ENCODE measurements around the gene CLRN2.
"Not testable (repeated sequence)": the region's sequence is repeated elsewhere in the genome, so short reads cannot be mapped to it uniquely, and the experiment has no call there.

The CLRN2 gene

DNA sequence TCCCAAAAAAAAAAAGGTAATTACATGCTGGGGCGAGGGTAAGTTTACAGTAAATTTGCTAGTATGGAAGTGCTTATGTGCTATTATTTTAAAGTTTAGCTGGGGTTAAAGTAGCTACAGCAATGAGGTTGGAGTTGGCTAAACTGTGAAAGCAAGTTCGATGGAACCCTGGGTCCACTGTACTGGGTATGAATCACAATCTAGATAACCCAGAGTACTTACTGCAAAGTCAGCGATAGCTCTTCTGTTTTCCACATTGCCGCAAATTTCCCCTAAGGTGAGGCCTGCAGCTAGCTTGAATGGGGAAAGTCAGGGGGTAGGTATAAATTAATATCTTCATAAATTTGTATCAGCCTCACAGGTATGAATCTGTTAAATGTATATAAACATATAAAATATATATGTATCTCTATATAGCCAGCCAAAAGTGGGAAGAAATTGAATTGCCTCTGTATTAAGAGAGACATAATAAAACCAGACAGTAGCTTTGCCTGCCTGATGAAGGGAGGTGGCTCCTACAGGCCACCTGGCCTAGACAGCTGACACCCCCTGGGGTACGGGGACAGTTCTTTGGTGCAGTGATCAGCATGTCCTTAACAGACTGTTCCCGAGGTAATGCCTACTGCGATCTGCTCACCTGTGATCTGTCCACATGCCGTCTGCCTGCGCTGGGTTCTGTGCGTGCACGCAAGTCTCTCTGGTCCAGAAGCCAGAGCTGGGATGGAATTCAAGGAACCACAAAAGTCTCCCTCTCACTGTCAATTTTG is 30.6 kb downstream of the CLRN2 start:
- DNase-seq (ENCODE audit: low read depth in 2 of 2): no peak

- no peak for DNase-seq (ENCODE audit: low read depth in 2 of 2)
These were observed 31.3 kb downstream of the CLRN2 start for GRCh38 chr4:17546222-17546621.

DNA sequence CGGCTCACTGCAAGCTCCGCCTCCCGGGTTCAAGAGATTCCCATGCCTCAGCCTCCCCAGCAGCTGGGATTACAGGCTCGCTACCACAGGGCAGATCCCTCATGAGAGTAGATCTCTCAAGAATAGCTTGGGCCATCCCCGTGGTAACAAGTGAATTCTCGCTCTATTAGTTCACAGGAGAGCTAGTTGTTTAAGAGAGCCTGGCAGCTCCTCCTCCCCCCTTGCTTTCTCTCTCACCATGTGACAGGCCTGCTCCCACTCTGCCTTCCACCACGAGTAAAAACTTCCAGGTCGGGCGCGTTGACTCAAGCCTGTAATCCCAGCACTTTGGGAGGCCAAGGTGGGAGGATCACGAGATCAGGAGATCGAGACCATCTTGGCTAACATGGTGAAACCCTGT is 31.7 kb downstream of the CLRN2 start:
- DNase-seq (ENCODE audit: low read depth in 2 of 2): no peak

GRCh38 chr4:17550549-17550948 is 35.6 kb downstream of the CLRN2 start:
- DNase-seq (ENCODE audit: low read depth in 2 of 2): no peak

GRCh38 chr4:17552427-17552826 is 37.5 kb downstream of the CLRN2 start:
- no peak for DNase-seq (ENCODE audit: low read depth in 2 of 2)

DNA sequence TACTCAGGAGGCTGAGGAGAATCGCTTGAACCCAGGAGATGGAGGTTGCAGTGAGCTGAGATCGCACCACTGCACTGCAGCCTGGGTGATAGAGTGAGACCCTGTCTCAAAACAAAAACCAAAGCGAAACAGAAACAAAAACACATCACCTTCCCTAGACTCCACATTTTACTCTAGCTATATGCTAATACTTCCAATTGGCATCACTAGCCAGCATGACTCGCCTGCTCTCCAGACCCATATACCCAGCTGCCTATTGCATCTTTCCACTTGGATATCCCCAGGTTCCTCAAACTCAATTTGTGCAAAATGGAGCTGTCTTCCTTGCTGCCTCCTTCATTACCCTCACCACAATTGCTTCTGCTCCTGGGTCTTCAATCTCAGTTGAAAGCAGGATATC is 39.6 kb downstream of the CLRN2 start:
- DNase-seq (ENCODE audit: low read depth in 2 of 2): no peak

DNA sequence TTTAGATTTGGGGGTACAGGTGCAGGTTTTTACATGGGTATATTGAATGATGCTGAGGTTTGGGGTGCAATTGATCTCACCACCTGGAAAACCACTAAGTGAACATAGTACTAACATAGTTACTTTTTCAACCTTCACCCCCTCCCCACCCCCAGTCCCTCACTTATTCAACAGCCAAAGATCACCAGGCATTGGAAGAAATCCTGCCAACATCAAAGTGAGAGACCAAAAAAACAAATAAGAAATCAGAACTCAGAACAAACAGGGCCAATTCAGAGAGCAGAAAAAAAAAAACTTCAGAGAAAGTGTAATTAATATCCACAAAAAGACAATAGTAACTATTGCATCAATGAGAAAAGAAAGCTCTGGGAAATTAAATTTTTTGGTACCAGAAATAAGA is 41.5 kb downstream of the CLRN2 start:
- no peak for DNase-seq (ENCODE audit: low read depth in 2 of 2)

- no peak for DNase-seq (ENCODE audit: low read depth in 2 of 2)
These were observed 42.9 kb downstream of the CLRN2 start for GRCh38 chr4:17557880-17558279.

DNA sequence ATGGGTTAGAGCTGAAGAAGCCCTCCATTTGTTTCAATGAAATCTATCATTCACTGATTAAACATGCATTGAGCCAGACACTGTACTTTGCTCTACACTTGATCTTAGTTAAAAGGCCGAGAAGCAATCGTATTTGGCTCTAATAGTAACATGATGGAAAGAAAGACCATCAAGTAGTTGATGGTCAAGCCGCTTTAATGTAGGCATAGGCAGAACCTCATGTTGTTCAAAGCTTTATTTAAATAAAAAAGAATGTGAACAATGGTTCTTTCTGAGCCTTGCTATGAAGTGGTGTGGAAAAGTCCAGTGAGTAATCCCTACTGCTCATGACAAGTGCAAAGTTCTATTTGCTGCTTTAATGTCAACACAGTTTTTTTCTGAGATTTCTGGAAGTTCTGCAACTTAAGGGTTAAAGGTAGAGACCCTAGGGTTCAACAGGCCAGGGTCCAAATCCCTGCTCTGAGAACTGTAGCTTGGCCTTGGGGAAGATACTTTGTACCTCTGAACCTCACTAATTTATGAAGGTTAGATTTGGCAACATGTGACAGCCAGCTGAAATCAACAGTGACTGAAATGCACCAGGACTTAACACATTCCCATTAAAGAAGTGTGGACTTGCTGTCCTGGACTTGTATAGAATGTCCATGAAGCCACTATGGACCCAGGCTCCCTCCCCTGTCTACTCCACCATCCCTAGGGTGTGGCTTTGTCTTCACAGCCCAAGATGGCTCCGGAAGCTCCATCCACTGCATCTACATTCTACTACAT is 44.2 kb downstream of the CLRN2 start:
- no peak for DNase-seq (ENCODE audit: low read depth in 2 of 2)

GRCh38 chr4:17559709-17560048 is 44.7 kb downstream of the CLRN2 start:
- DNase-seq (ENCODE audit: low read depth in 2 of 2): no peak

GRCh38 chr4:17560065-17560673 is 45.2 kb downstream of the CLRN2 start:
- DNase-seq (ENCODE audit: low read depth in 2 of 2): no peak

DNA sequence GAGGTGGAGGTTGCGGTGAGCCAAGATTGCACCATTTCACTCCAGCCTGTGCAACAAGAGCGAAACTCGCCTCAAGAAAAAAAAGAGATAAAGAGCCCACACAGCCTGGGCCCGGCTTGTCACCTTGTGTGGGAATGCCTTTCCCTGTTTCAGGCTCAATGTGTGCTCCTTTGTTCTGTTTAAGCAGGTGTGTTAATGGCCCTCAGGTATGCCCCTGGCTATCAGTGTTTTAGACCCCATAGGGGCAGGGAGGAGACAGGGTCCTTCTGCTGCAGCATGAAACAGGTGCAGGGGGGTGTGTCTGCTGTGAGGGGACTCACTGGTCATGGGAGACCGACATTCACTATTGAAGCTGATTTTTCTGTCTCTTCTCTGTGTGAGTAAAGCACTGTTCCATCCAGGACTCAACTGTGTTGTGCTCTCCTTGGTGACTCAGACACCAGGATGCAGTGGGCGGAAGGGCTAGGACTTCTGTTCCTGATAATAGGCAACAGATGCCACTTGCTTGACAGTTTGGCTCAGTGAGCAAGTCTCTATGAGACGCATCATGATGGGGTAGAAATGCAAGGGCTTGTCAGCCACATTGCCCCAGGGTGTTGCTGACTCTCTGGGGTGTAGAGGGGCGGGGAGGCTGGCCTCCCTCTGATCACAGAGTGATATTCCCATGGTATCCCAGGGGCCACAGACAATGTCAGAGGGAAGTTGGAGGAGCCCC is 46.4 kb downstream of the CLRN2 start:
- no peak for DNase-seq (ENCODE audit: low read depth in 2 of 2)

- DNase-seq (ENCODE audit: low read depth in 2 of 2): no peak
These were observed 47.2 kb downstream of the CLRN2 start for GRCh38 chr4:17562157-17562556.

DNA sequence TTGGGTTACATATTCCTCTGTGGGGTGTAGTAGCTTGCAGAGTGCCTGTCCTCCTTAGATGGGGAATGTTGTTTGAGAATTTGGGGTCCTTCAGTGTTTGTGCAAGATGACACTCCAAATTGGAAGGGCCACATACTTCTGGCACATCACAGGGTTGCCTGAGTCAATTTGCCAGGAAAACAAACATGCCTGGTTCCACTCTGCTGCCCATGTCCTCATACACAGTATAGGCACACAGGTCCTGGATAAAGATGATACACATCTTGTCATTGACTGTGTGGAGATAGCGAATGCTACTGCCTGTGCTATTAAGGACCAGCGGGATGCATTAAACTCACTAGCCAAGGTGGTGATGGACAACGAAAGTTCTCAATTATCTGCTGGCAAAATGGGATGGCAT is 50.9 kb downstream of the CLRN2 start:
- DNase-seq (ENCODE audit: low read depth in 2 of 2): no peak

DNA sequence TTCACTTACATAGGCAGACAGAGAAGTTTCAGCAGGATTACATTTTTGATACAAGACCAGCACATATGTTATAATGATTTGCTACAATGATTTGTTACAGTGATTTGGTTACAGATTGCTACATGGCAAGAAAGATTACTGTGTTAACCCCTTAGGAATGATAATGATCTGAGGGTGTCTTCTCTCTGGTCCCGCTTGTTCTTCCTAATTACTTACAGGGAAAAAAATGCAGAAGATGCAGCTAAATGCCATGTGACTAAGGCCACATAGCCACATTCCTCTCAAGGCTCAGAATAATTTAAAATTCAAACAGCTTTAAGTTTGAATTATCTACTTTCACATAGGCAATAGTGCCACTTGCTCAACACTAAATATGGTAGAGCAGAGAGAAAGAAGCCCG is 52.3 kb downstream of the CLRN2 start:
- no peak for DNase-seq (ENCODE audit: low read depth in 2 of 2)

GRCh38 chr4:17574206-17574605 is 59.2 kb downstream of the CLRN2 start:
- DNase-seq (ENCODE audit: low read depth in 2 of 2): no peak

- not testable (repeated sequence) for DNase-seq (ENCODE audit: low read depth in 2 of 2)
These were observed 60.2 kb downstream of the CLRN2 start for GRCh38 chr4:17575177-17575576.
